DND-41 (cell line): Measurements from ENCODE around the gene SCEL.
"Not testable (repeated sequence)": the region's sequence is repeated elsewhere in the genome, so short reads cannot be mapped to it uniquely, and the experiment has no call there.

Source experiments
- ATAC-seq: fragments of 200-7000 bp; cut with Tn5 transposase; 3 replicates; pipeline ENCODE4 v1.9.1; 2021; ENCODE audit warnings: low read depth; ENCODE audit not compliant: insufficient read depth
- DNase-seq: peaks from one replicate; pipeline ENCODE4 v3.0.0-alpha.2; 2020
- H2AFZ ChIP-seq: 2 replicates; pipeline ENCODE4 v1.6.0; 2012; ENCODE audit warnings: low read depth, low read length
- H3K27ac ChIP-seq: 2 replicates; pipeline ENCODE4 v1.5.1; 2012; ENCODE audit warnings: low read length, inconsistent platforms
- H3K27me3 ChIP-seq: fragments of 200-600 bp; sonication (generic); 2 replicates; pipeline ENCODE4 v1.6.0; 2012; ENCODE audit warnings: low read length, mild to moderate bottlenecking, inconsistent platforms; ENCODE audit not compliant: insufficient read depth, poor library complexity
- H3K36me3 ChIP-seq: 2 replicates; pipeline ENCODE4 v1.5.1; 2012; ENCODE audit warnings: low read length, inconsistent platforms; ENCODE audit not compliant: insufficient read depth
- H3K4me1 ChIP-seq: 2 replicates; pipeline ENCODE4 v1.5.1; 2012; ENCODE audit warnings: mild to moderate bottlenecking, low read length; ENCODE audit not compliant: insufficient read depth
- H3K4me2 ChIP-seq: 2 replicates; pipeline ENCODE4 v1.6.0; 2012; ENCODE audit warnings: mild to moderate bottlenecking, moderate library complexity, low read length, inconsistent platforms; ENCODE audit not compliant: insufficient read depth
- H3K4me3 ChIP-seq, 2 experiments: fragments of 200-600 bp in 1 of 2; shearing (Covaris generic) in 1 of 2; 2 replicates each; pipeline ENCODE4 v1.5.1; 2012 to 2016; ENCODE audit warnings: inconsistent platforms in 2 of 2, low read length in 2 of 2, mild to moderate bottlenecking in 2 of 2, low read depth in 1 of 2, moderate library complexity in 1 of 2
- H3K79me2 ChIP-seq: 2 replicates; pipeline ENCODE4 v1.6.0; 2012; ENCODE audit warnings: low read length, inconsistent platforms; ENCODE audit not compliant: insufficient read depth
- H3K9ac ChIP-seq: 2 replicates; pipeline ENCODE4 v1.6.0; 2012; ENCODE audit warnings: low read depth, mild to moderate bottlenecking, inconsistent platforms, low read length, moderate library complexity
- H3K9me3 ChIP-seq: 2 replicates; pipeline ENCODE4 v1.5.1; 2012; ENCODE audit warnings: low read length, moderate library complexity, mild to moderate bottlenecking, inconsistent platforms; ENCODE audit not compliant: insufficient read depth, severe bottlenecking
- H4K20me1 ChIP-seq: 2 replicates; pipeline ENCODE4 v1.6.0; 2012; ENCODE audit warnings: low read length; ENCODE audit not compliant: insufficient read depth
- EZH2 ChIP-seq: IDR thresholded peaks from 3 replicates; pipeline ENCODE4 v1.6.1; 2012; ENCODE audit warnings: borderline replicate concordance, low read depth, mild to moderate bottlenecking, moderate library complexity, low read length, inconsistent platforms; ENCODE audit not compliant: severe bottlenecking
- TF ChIP-seq, protein P1 (sequence below): IDR thresholded peaks from 2 replicates; pipeline ENCODE4 v1.5.1; 2012; ENCODE audit warnings: borderline replicate concordance, low read length, moderate library complexity, mild to moderate bottlenecking; ENCODE audit not compliant: poor library complexity, severe bottlenecking; ENCODE audit errors: extremely low read depth

The SCEL gene

DNA sequence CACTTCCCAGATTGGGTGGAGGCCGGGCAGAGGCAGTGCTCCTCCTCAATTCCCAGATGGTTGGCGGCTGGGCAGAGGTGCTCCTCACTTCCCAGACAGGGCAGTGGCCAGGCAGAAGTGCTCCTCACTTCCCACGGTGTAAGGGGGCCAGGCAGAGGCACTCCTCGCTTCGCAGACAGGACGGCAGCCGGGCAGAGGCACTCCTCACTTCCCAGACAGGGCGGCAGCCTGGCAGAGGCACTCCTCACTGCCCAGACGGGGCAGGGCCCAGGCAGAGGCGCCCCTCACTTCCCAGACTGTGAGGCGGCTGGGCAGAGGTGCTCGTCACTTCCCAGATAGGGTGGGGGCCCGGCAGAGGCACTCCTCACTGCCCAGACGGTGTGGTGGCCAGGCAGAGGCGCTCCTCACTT lies 125.3 kb downstream of the SCEL start:
- no peak overlapping the region for H3K9ac ChIP-seq
- no peaks in the 10 kb centered on the region for H3K36me3 ChIP-seq
- H4K20me1 ChIP-seq = no peaks in the 10 kb centered on the region
- no peaks in the 10 kb centered on the region for H3K79me2 ChIP-seq
- no peaks in the 10 kb centered on the region for H3K27me3 ChIP-seq
- no peak overlapping the region for H3K4me3 ChIP-seq
- TF ChIP-seq, protein P1, sequence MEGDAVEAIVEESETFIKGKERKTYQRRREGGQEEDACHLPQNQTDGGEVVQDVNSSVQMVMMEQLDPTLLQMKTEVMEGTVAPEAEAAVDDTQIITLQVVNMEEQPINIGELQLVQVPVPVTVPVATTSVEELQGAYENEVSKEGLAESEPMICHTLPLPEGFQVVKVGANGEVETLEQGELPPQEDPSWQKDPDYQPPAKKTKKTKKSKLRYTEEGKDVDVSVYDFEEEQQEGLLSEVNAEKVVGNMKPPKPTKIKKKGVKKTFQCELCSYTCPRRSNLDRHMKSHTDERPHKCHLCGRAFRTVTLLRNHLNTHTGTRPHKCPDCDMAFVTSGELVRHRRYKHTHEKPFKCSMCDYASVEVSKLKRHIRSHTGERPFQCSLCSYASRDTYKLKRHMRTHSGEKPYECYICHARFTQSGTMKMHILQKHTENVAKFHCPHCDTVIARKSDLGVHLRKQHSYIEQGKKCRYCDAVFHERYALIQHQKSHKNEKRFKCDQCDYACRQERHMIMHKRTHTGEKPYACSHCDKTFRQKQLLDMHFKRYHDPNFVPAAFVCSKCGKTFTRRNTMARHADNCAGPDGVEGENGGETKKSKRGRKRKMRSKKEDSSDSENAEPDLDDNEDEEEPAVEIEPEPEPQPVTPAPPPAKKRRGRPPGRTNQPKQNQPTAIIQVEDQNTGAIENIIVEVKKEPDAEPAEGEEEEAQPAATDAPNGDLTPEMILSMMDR = no peak
- no peak for TF ChIP-seq EZH2
- no peak for ATAC-seq
- no peaks in the 10 kb centered on the region for H3K9me3 ChIP-seq
- H3K4me2 ChIP-seq = no peak overlapping the region
- H3K27ac ChIP-seq = no peak overlapping the region
- H3K4me1 ChIP-seq = no peaks in the 10 kb centered on the region
- no peak for DNase-seq
- H2AFZ ChIP-seq = no peak overlapping the region

DNA sequence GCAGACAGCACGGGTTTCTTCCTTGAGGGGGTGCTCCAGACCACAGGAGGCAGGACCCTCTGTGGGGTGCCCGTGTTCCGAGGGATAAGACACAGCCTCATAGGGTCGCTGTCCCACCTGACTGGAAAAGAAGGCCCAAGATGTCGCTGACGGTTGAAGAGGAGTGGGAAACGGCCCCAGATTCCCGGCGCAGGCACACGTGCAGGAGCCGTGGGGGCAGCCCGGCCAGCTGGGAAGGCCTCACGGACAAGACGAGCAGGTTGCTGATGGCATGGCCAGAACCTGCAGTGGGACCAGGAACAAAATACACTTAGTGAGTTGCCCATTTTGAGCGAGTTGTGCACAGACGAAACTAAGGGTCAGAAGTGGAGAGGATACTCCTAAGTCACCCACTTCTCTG lies 126.8 kb downstream of the SCEL start:
- H3K79me2 ChIP-seq, ATAC-seq: not testable (repeated sequence)

DNA sequence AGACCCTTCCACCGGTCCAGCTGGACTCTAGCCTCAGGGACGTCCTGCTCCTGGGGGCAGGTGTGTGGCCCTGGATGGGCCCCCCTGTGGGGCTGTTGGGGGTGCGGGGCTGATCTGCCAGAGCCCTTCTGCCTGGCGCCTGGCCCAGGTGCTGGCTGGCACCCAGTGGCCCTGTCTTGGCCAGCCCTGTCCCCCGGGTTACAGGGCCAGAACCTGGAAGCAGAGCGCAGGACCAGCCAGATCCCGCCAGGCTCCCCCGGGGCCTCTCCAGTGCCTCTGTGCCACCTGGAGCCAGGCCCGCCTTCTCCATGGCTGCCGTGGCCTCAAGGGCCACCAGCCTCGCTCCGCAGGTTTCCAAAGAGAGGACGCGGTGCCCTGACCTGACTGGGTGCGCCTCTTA lies 127.3 kb downstream of the SCEL start:
- not testable (repeated sequence) for H3K79me2 ChIP-seq, H3K36me3 ChIP-seq, H3K27ac ChIP-seq, H3K9me3 ChIP-seq, H3K9ac ChIP-seq, ATAC-seq, H3K4me3 ChIP-seq, H3K4me1 ChIP-seq, H4K20me1 ChIP-seq, DNase-seq, H3K4me2 ChIP-seq, H2AFZ ChIP-seq, H3K27me3 ChIP-seq

More for the DNA sequence above, 126.8 kb downstream of the SCEL start:
- not testable (repeated sequence) for H3K9ac ChIP-seq, H3K36me3 ChIP-seq, H3K27ac ChIP-seq, DNase-seq, H3K4me3 ChIP-seq, H3K4me2 ChIP-seq, H4K20me1 ChIP-seq, H3K9me3 ChIP-seq, H3K27me3 ChIP-seq, H3K4me1 ChIP-seq, H2AFZ ChIP-seq

DNA sequence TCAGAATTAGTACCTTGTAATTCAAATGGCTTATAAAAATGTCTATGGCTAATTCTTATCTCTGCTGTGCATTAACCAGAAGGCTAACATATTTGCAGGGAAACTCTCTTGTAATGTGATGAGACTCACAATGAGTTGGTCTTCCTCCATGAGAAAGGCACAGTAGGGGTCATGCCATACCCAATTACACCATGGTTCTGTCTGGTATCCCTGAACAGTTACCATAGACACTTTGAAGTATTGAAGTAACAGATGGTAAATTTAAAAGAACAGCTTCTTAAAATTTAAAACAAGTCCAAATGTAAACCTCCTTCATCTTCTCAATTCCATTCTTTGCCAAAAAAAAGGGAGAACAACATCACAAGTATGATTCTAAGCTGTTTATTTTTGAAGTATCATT lies 139.3 kb downstream of the SCEL start:
- TF ChIP-seq EZH2 = no peak
- TF ChIP-seq, protein P1 = no peak
- no peaks in the 10 kb centered on the region for H3K36me3 ChIP-seq
- no peak overlapping the region for H3K4me3 ChIP-seq
- H3K4me1 ChIP-seq = no peaks in the 10 kb centered on the region
- no peaks in the 10 kb centered on the region for H3K9me3 ChIP-seq
- no peaks in the 10 kb centered on the region for H3K79me2 ChIP-seq
- no peak overlapping the region for H3K9ac ChIP-seq
- H3K27me3 ChIP-seq = no peaks in the 10 kb centered on the region
- no peak overlapping the region for H3K4me2 ChIP-seq
- ATAC-seq (no peak), DNase-seq (no peak)
- H3K27ac ChIP-seq = no peak overlapping the region
- no peaks in the 10 kb centered on the region for H4K20me1 ChIP-seq
- no peak overlapping the region for H2AFZ ChIP-seq
